Nucleus accumbens (tissue), 56 donors: ENCODE results near the gene CTNNB1.

Experiments
- DNase-seq, 56 donors: peaks; one replicate each; lab custom pipeline; 2025; lab: John Stamatoyannopoulos, UW

CTNNB1 gene

DNA sequence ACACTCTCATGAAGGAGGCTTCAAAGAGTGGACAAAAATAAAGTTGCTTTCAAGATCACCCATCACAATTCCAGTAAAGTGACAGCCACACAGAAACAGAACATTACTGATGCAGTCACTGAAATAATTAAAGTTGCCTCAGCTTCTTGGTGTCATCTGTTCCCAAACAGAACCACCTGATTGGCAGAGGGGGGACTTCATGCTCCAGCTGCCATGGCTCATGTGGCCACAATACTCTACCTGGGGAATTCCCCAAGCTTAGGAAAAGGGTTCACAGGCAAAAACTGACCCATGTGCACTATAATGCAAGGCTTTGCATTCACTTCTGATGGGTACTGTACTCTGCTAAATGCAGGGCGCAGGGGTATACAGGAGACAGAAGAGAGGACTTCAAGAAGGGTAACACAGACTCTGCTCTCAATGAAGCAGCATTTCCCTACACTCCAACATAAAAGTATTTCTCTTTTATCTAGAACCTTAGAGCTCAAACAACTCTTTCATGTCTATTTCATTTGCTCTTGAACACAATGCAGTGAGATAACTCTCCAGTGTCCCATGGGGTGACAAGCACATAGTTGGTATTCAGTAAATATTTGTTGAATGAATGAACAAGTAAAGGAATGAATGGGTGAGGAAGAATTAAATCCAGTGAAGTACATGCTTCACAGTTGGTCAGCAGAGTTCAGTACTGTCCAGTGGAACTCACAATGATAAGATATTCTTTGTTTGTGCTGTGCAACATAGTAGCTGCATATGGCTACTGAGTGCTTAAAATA, 8.6 kb upstream of the CTNNB1 start:
- DNase-seq, result no peak

DNA sequence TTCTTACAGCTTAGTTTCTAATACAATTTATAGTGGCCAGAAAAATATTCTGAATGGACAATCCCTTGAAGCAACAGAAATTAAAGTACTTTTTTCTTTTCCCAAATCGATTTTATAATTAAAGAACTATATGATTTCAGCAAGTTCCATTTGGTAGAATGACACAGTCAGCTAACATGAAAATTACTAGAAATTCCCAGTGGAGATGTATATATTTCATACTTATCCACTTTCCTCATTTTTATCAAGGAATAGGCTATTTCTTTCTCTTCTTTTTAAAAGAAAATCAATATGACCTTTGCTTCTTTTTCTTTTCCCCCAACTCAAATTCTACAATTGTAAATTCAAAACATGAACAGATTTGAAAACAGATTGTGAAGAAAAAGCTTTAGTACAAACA, 6.4 kb upstream of the CTNNB1 start:
- DNase-seq, result no peak

DNA sequence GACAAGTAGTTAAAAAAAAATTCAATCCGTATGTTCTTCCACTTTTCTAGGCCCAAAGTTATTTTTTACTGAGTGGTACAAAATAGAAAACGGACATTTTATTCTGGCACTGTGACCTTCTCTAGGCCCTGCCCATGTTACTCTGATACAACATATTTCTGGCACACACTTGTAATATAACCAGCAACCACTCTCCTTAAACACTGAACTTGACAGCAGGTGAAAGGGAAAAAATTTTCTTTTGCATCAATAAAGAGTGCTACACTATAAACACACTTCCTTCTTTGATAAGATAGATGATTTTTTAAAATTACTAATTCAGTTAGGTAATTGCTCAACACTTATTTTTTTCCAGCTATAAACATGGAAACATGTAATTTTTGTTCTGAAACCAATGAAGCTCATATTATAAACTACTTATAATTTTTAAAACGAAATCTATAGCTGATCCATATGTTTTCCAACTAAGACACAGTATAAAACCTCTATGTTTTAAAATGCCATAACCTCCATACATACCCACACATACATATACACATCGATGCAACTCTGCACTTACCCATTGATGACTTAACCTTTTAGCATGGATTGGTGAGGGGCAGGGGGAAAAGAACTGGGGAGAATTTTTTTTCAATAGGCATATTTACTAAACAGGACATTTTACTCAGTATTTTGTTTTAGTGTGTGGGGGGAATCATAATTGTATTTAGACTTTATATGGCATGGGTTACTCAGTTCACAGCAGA, 5.3 kb upstream of the CTNNB1 start:
- DNase-seq, result no peak

DNA sequence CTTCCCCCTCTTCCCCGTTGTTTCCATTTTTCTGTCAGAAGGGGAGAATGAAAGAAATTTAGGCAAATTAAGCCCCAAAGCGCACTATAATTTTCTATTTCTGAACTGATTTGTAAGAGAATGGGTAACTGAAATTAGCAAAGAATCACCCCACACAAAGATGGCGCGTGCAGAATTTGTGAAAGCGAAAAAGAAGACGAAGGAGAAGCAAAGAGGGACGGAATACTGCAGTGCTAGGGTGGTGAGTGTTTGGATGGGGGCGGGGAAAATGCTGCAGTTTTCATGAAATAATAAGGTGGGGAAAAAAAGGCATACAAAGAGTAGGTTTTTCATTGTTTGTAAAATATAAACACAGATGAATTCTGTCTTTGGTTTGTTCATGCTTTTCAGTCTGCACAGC, 4.6 kb upstream of the CTNNB1 start:
- DNase-seq, result peak in 4 of 56 donors; percentile 5 to 21 (median 7)

DNA sequence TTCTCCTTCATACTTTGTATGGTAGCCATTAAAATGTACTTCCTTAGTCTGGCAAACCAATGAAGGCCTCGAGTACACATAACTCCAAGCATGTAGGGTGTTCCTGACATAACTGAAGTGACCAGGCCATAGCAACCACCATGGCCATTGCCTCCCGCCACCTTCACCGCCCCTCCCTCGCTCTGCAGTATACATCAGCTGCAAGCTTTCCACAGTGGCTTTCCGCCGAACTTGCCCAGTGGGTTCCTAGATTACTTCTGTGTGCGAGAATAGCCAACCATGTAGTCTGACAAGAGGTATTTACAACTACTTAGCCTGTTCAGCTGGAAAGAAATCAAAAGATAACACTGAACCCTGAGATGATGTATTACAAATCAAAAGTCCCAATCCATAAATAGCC, 3.4 kb upstream of the CTNNB1 start:
- DNase-seq, result no peak

DNA sequence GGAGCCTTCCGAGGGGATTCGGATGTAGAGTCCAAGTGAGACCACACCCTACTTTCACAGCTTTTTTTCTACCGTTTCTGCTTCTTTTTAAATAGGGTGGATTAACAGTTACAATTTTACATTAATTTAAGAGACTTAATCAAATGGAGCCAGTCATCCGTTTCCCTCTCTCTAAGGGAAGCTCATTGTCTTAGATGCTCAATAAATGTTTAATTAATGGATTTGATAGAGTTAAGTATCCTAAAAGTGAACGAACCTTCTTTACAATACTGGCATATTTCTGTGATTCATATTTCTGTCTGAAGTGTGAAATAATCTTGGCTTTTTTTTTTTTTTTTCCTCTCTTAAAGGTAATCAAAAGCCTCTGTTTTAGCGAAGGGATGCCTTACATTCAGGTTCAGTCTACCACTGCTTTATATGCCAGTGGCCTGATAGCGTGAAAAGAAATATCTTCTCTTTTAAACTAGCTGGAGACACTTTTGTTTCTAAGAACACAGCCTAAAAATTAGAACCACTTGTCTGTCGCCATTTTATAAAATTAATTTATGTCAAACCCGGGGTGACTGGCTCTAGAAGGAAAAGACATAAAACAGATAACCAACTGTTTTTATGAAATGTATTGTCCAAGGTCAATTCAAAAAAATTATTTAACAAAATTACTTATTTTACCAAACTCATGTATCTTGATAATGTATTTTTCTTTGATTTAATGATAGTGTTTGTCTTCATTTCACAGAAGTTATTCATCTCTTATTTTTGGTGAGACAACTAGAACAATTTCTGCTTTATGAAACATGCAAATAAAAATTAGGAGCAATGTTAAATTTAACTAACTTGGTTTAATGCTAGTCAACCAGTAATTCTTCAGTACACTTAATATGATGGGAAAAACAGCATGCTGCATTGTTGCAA, 2.5 kb upstream of the CTNNB1 start:
- no peak for DNase-seq

DNA sequence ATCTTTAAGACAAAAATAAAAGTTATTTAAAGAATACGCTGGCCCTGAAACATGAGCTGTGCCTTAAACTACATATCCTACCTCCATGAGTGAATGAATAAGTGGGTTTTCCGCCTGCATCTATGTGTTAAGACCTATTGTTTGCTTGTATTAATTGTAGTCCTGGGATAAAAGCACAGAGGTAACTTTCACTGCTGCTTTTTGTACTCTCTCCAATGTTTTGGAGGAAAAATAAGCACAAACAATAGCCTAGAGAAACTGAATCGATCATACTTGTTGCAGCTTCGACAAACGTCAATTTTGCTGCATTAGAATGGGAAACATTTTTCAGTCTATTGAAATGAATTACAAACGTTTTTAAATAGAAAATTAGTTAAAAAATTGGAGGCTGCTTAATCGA, 1.3 kb upstream of the CTNNB1 start:
- DNase-seq, result no peak

DNA sequence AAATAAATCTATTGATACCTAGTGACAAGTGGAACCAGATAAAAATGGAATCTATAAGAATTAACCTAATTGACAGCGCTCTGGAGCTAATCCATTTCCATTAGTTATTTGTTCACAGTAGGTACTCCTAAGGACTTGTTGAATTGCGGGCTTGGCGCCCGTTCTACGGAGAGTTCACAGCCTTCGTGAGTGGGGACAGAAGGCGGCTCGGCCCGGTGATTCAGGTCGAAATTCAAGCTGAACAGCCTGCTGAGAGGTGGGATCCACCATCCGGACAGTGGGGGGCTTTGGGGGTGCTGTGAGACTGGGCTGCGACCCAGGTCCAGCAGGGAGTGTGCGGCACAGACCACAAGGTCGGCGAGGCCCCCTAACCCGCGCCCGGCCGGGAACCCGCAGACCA, 779 bp upstream of the CTNNB1 start:
- peak in 21 of 56 donors; percentile 19 to 74 (median 38) for DNase-seq

DNA sequence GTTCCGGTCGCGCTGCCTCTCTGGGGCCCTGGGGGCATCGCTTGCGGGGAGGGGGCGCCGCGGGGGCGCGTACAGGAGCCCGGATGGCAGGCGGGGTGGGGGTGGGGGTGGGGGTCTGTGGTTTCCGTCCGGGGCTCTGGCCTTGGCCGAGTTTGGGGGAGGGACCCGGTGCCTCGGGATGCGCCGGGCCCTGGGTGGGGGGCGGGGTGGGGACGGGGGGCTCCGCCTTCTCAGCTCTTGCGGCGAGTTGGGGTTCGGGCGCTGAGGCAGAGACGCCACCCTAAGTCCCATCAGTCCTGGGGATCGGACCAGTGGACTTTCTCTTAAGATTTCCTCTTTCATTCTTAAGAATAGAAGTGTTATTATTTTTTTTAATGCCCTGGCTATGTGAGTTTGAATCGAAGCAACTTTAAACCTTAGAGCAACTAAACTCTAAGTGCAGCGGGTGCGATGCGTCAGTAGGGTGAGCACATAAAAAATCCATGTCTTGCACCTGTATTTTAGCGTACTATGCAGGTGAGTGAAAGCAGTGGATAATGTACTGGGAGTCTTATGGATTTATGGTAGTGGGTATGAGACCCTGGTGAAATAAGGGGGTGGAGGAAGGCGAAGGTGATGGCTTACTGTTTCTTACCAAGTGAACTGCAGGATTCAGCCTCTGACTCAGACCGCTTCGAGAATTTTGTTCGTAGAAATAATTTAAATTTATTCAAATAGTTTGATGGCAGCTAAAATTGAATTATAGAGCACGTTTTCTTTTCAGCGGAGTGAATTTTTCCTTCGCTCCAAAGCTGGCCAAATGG, 762 bp downstream of the CTNNB1 start:
- DNase-seq, result peak in 35 of 56 donors; percentile 2 to 65 (median 39)

DNA sequence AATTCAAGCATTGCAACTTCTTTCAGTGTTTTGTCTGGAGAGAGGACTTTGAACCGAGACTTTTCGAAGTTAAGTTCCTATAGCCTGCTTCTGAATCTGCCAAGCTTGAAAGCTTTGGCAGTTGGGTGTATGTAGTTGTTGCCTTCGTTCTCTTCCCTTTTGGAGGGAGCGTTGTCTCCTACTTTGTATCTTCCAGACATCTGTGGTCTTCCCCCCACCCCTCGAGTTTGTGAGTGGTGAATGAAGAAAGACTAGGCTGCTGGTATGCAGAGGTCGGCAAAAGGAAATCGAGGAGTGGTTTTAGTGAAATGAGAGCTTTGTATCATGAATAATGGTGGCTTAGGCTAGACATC, 1.3 kb downstream of the CTNNB1 start:
- peak in 9 of 56 donors; percentile 3 to 44 (median 7) for DNase-seq

DNA sequence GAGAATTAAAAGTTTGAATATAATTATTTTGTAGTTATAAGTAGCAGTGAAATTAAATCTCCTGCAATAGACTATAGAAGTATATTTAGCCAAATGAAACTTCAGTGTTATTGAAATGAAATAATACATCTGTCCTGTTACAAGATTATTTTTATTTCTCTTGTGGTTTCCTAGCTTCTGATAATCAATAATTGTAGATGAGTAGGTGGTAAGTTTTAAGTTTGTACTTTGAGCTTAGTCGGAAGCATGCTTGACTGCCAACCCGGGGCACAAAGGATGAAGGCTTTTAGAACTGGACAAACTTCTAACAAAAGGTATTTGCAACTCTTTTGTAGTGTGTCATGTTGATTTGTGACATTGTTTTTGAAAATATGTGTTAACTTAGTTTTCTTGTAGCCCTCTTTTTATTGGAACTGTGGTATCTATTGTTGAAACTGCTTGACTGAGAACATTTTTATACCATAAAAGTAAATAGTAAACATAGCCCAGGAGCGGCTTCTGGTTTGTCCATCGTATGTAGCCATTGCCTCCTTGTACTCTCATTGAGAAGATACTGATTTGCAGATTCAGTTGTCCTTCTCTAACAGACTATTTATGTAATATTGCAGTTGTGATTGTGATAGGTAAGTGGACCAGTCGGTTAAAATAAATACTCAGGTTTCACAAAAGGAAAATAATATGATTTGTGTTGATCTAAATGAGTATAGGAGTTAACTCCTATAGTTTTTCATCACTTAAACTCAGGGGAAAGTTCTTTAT, 2.9 kb downstream of the CTNNB1 start:
- no peak for DNase-seq

DNA sequence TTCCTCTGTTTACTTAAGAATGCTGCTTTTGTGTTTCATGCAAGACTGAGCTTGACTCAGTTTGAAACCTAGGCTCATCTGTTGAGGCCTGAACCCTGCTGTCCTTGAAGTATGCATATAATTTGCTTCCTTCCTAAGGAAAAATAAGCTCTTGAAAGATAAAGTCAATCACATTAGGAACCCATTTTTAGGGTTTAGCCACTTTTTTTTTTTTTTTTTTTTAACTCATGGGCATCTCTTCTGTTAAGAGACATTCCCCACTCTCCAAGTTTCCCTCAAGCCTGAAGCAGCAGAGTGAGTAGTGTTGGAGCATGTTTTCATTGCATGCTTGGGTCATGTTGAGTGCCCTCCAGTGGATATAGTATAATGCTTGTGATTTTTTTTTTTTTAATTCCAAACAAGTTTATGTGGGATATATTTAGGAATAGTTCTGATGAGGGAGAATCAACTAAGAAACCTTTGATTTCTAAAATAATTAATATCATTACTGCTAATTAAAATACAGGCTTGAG, 3.6 kb downstream of the CTNNB1 start:
- DNase-seq, result peak in 1 of 56 donors; percentile 1

DNA sequence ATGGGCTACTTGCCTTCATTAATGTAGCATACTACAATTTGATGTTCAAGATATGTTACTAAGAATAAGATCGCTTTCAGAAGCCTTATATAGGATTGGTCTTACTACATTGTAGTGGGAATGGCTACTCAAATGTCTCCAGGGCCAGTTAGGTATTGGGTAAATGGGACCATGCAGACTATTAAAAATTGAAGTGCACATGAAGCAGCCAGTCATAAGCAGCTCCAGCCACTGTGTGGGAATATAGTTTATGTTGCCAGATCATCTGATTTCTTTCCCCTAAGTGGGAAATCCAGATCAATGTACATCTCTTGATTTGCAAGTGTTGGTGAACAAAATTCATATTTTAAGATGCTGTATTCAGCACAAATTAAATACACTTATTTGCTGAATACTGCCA, 5.1 kb downstream of the CTNNB1 start:
- DNase-seq, result no peak

DNA sequence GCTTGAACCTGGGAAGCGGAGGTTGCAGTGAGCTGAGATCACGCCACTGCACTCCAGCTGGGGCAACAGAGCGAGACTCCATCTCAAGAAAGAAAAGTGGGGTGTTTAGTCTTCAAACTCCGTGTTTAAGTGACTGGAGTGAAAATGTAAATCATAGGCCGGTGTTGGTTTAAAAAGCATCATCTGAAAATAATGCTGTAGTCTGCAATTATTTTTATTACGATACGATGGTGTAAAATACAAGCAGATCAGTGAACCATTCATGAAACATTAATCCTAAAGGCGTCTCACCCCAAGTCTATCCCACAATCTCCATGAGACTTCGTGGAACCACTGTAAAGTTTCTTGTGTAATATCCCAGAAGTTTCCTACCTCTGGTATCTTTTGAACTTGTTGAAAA, 6.3 kb downstream of the CTNNB1 start:
- DNase-seq, result no peak

DNA sequence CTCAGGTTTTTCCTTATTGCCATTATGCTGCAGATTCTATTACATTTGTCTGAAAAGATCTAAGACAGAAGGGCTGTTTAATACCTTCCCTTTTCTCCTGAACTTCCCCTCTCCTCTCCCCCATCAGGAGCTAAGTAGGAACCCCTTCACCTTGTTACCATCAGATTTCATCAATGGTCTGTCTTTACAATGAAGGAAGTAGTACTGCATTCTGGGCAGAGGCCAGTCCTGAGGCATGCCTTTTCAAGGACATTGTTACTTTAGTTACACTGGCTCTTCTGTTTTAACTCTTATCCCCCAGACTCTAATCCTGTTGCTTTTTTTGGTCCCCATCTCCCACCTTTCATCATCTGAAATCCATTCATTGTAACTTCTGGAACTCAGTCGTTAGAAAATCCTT, 8.1 kb downstream of the CTNNB1 start:
- no peak for DNase-seq

DNA sequence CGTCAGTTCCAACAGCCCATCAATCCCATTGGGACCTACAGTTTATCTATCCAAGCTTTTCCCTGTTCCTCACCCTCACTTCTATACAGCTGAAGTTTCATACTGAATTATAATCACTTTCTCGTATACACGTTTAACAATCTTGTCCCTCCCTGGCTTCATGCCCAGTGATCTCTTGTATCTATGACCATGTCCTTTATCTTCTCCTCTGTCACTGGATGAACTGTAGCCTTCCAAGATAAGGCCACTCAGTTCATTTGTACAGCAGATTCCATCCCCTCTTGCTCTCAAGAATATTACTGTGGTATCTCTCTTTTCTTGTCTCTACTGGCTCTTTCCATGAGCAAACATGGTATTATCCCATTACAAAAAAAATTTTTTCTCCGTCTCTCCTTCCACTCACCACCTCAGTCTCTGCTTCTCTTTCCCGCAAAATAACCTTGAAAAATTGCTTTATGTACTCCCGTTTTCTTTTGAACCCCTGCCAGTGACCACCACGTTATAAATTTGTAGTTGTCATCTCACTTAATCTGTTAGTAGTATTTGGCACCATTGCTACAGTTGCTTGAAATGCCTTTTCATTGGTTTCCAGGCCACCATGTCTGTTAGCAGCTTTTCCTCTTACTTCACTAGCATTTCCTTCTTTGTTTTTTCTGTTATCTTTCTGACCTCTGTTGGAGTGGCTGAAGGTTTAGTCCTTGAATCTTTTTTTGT, 9.4 kb downstream of the CTNNB1 start:
- DNase-seq, result no peak

DNA sequence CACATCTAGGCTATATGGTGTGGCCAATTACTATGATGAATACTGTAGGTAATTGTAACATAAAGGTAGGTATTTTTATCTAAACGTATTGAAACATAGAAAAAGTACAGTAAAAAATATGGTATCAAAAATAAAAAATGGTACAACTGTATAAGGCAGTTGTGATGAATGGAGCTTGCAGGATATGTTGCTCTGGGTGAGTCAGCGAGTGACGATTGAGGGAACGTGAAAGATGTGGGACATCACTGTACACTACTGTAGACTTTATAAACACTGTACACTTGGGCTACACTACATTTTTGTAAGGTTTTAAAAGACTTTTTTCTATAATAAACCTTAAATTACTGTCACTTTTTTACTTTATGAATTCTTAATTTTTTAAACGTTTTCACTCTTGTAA, 10.3 kb downstream of the CTNNB1 start:
- no peak for DNase-seq

DNA sequence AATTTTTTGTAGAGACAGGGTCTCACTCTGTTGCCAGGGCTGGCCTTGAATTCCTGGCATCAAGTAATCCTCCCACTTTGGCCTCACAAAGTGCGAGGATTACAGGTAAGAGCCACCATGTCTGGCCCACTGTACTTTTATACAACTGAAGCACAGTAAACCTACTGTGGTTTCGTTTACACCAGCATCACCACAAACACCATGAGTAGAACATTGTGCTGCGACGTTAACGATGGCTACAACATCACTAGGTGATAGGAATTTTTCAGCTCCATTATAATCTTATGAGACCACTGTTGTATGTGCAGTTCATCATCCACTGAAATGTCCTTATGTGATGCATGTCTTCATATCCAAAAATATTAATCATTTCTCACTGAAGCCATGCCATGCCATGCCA, 11.7 kb downstream of the CTNNB1 start:
- no peak for DNase-seq

DNA sequence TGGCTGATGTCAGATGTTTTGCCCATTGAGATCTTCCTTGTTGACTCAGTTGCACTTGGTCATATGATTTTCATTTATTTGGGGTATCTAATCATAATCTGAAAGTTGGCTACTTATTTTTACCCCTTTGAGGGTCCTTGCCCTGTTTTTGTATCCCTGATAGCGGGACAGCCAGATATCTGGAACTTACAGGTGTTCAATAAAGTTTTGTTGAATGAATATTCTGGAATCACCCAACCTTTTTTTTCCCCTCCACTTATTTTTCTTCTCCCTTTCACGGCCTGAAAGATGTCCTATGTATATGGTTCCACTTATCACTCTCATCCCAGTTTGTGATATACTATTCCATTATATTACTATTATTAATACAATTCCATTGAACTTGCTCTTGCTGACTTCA, 12.8 kb downstream of the CTNNB1 start:
- DNase-seq, result no peak
